Upper lobe of left lung (tissue), 6 donors: ENCODE data around the gene CALN1. TPM values are rescaled to one million over a fixed set of nuclear protein-coding genes. Genes with fewer than 3 reads are reported as not detected.

ENCODE experiments used
- ATAC-seq, 2 donors: fragments of 200-7000 bp; cut with Tn5 transposase; one replicate each; pipeline ENCODE4 v1.9.1; 2022; ENCODE audit warnings: mild to moderate bottlenecking in 2 of 2, moderate library complexity in 2 of 2; ENCODE audit not compliant: low FRiP score in 2 of 2
- DNase-seq, 2 donors: peaks; one replicate each; pipeline ENCODE4 v3.0.0-alpha.2; 2019 to 2020
- H3K27ac ChIP-seq, 4 donors: fragments of 200-600 bp; sonication (generic); one replicate each; pipeline ENCODE4 v1.5.1; 2016 to 2019
- H3K27me3 ChIP-seq, 4 donors: fragments of 200-600 bp; sonication (generic); one replicate each; pipeline ENCODE4 v1.5.1; 2017 to 2019
- H3K36me3 ChIP-seq, 4 donors: fragments of 200-600 bp; sonication (generic); one replicate each; pipeline ENCODE4 v1.5.1; 2016 to 2019
- H3K4me1 ChIP-seq, 4 donors: fragments of 200-600 bp; sonication (generic); one replicate each; pipeline ENCODE4 v1.5.1; 2018 to 2019
- H3K4me3 ChIP-seq, 4 donors: fragments of 200-600 bp; sonication (generic); one replicate each; pipeline ENCODE4 v1.5.1; 2017 to 2019; ENCODE audit warnings: mild to moderate bottlenecking in 2 of 4, moderate library complexity in 1 of 4
- H3K9me3 ChIP-seq, 4 donors: fragments of 200-600 bp; sonication (generic); one replicate each; pipeline ENCODE4 v1.5.1; 2018 to 2019
- EP300 ChIP-seq, 4 donors: sonication (generic); formaldehyde crosslinking; IDR thresholded peaks; one replicate each; pipeline ENCODE4 v1.5.1; 2017; ENCODE audit warnings: antibody characterized with exemption in 4 of 4, control low read depth in 2 of 4
- POLR2A ChIP-seq, 4 donors: fragments of 450-650 bp; IDR thresholded peaks; one replicate each; pipeline ENCODE4 v1.5.1; 2016 to 2017; ENCODE audit warnings: antibody characterized with exemption in 4 of 4, mild to moderate bottlenecking in 2 of 4
- POLR2AphosphoS5 ChIP-seq, 2 donors: sonication (generic); formaldehyde crosslinking; IDR thresholded peaks; one replicate each; pipeline ENCODE4 v1.5.1; 2017; ENCODE audit warnings: antibody characterized with exemption in 2 of 2
- WGBS, 2 donors: methylation state at CpG; one replicate each; pipeline ENCODE4 v1.1.5; 2017 to 2018; 5-methylcytosine and 5-hydroxymethylcytosine counted together
- small RNA-seq, 4 donors: library from RNA; depleted of rRNA; stranded (forward); fragments of <200 nt; gene quantifications; one replicate each; pipeline ENCODE3, GENCODE V24; 2016
- total RNA-seq, 6 donors: library from RNA; depleted of rRNA in 4 of 6; stranded (reverse); fragments of >200 nt in 4 of 6; gene quantifications; one replicate each; pipeline versions ENCODE4 v1.1.0 to v1.2.1, GENCODE V29; 2016 to 2021
- TF ChIP-seq, protein P1 (sequence below), 6 experiments: fragments of 450-650 bp in 4 of 6; fragments of 200-600 bp in 2 of 6; sonication (generic) in 2 of 6; IDR thresholded peaks; one replicate each; pipeline ENCODE4 v1.5.1; 2016 to 2019; ENCODE audit warnings: antibody characterized with exemption in 6 of 6
- donor health status: DM: no; HTN: no; CAD: no; lungs with moderate emphysema.
- donor health status: DM: no; HTN: yes; CAD: no; lungs with severe emphysema.

The CALN1 gene
- total RNA-seq, 6 donors from 2014 or later, result 0.24 to 0.46 TPM; not detected in 4

DNA sequence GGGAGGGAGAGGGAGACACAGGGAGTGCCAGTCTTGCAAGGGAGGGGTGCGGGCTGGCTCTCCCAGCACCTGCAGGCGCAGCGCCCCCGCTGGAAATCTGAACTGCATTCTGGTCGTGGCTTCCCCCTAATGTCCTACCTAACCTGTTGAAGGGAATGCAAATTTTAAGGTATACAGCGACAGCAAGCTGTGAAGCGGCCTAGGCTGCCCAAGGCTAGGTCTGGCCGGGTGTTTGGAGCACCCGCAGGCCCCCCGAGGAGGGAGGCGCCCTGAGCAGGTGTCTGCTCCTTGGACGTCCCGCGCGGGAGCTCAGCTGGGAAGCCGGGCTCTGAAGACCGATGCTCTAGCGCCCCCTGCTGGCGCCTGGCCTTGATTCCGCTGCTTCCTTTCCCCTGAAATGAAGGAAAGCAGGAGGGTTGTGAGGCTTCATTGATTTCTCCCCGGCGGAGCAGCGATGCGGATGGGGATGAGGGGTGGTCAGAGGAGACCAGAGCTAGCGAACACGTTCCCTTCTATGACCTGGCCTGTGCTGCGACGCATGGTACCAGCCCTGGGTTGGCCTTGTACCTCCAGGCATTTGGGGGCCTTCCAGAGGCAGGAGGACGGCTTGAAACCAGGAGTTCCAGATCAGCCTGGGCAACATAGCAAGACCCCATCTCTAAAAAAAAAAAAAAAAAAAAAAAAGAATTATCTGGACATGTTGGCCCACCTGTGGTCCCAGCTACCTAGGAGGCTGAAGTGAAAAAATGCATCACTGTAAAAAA, 678.8 kb downstream of the CALN1 start:
- peak overlapping the region in 1 of 4 donors; percentile 7 for H3K4me3 ChIP-seq
- peak; percentile 63 to 93 for DNase-seq
- whole genome bisulfite sequencing, 2 donors, result 7 to 14% methylated on average over 8 to 29 of the region's 29 CpGs
- peaks cover 0 to 6% (median 4%) of the 10 kb centered on the region in 4 donors for H3K4me1 ChIP-seq
- H3K27ac ChIP-seq, result no peak overlapping the region
- no peaks in the 10 kb centered on the region for H3K36me3 ChIP-seq
- no peak for TF ChIP-seq POLR2AphosphoS5 (IDR thresholded peaks at IDR 0.05)
- TF ChIP-seq, protein P1, sequence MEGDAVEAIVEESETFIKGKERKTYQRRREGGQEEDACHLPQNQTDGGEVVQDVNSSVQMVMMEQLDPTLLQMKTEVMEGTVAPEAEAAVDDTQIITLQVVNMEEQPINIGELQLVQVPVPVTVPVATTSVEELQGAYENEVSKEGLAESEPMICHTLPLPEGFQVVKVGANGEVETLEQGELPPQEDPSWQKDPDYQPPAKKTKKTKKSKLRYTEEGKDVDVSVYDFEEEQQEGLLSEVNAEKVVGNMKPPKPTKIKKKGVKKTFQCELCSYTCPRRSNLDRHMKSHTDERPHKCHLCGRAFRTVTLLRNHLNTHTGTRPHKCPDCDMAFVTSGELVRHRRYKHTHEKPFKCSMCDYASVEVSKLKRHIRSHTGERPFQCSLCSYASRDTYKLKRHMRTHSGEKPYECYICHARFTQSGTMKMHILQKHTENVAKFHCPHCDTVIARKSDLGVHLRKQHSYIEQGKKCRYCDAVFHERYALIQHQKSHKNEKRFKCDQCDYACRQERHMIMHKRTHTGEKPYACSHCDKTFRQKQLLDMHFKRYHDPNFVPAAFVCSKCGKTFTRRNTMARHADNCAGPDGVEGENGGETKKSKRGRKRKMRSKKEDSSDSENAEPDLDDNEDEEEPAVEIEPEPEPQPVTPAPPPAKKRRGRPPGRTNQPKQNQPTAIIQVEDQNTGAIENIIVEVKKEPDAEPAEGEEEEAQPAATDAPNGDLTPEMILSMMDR (IDR thresholded peaks at IDR 0.05), result peak; percentile 72 to 91 (median 80)
- ATAC-seq, result peak; percentile 74 to 85
- H3K27me3 ChIP-seq, result no peaks in the 10 kb centered on the region
- no peaks in the 10 kb centered on the region for H3K9me3 ChIP-seq

DNA sequence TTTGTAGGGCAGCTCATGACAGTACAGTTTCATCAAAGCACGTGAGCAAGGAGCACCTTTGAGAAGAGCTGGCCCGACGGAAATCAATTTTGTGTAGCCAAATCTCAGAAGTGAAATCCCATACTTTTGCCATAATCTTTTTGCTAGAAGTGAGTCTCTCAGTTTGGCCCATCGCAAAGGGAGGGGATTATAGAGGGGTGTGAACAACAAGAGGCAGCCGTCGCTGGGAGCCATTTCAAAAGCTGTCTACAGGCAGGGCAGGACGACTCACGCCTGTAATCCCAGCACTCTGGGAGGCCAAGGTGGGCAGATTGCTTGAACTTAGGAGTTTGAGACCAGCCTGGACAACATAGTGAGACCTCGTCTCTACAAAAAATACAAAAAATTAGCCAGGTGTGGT, 680.4 kb downstream of the CALN1 start:
- Histone ChIP-seq H3K4me1 (peaks cover 0 to 6% (median 4%) of the 10 kb centered on the region in 4 donors), H3K27me3 (no peaks in the 10 kb centered on the region), H3K4me3 (no peak overlapping the region), H3K9me3 (no peaks in the 10 kb centered on the region), H3K27ac (no peak overlapping the region), H3K36me3 (no peaks in the 10 kb centered on the region)
- DNase-seq (no peak), ATAC-seq (no peak)
- WGBS, 2 donors, result 79 to 85% methylated on average over 9 of the region's 9 CpGs
- TF ChIP-seq POLR2A (IDR thresholded peaks at IDR 0.05) (no peak), EP300 (IDR thresholded peaks at IDR 0.05) (no peak), POLR2AphosphoS5 (IDR thresholded peaks at IDR 0.05) (no peak)
- TF ChIP-seq, protein P1 (IDR thresholded peaks at IDR 0.05), result no peak

Small RNA genes within 50 kb of the gene (small RNA-seq; reads per million reads assigned to genes)
- gene AC005011.1 (0 reads per million in 4 donors), gene RNA5SP232 (0 to 0.07 (median 0.03) reads per million in 4 donors)
